H1 (cell line): ENCODE results near the gene CHRDL1.

Source experiments
- CEBPB ChIP-seq: IDR thresholded peaks from 2 replicates; pipeline ENCODE4 v1.6.1; 2012; ENCODE audit warnings: low read depth, low read length
- GABPA ChIP-seq: IDR thresholded peaks from 2 replicates; pipeline ENCODE4 v1.6.1; 2011; ENCODE audit warnings: mild to moderate bottlenecking, low read length, moderate library complexity, borderline replicate concordance; ENCODE audit not compliant: insufficient read depth
- POLR2AphosphoS5 ChIP-seq: IDR thresholded peaks from 2 replicates; pipeline ENCODE4 v1.6.1; 2011; ENCODE audit warnings: low read depth, low read length

DNA sequence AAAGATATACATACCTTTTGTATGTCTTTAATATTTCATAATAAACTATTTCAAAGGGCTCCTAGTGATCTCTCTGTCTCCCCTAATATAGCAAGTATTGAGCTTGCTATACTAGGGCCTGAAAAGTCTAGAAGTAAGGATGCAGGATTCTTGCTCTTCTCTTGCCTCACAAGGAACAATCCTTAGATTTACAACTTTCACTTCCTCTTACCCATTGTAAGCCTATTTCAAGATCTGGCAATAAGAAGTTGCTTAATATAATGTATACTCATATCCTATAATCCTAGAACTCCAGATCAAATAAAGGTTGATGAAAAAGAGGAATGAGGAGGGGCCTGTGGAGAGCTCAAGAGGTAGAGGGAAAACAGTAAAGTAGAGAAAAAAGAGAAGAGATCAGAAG, 40.8 kb upstream of the CHRDL1 start:
- TF ChIP-seq GABPA (no peak), CEBPB (no peak), POLR2AphosphoS5 (no peak)
